Erythroblast (primary cell): Measurements from ENCODE around the gene GAPDHS.

Experiments used
- GATA1 ChIP-seq: IDR thresholded peaks from 2 replicates; pipeline ENCODE4 v1.6.1; 2011; ENCODE audit warnings: low read depth, mild to moderate bottlenecking, control low read depth, low read length, moderate library complexity
- POLR2A ChIP-seq: IDR thresholded peaks from 2 replicates; pipeline ENCODE4 v1.6.1; 2011; ENCODE audit warnings: mild to moderate bottlenecking, low read length

- TF ChIP-seq POLR2A (no peak), GATA1 (no peak)
Observed at GRCh38 chr19:35512831-35513627, 20.2 kb upstream of the GAPDHS start.
